HCT116 (cell line): Measurements from ENCODE around the gene SEMA4D. TPM values are rescaled to one million over a fixed set of nuclear protein-coding genes. Genes with fewer than 3 reads are reported as not detected.

Source experiments
- ATAC-seq: fragments of 200-7000 bp; cut with Tn5 transposase; 2 replicates; pipeline ENCODE4 v1.9.1; 2020; ENCODE audit warnings: mild to moderate bottlenecking, moderate library complexity
- BruUV-seq: library from RNA; stranded (reverse); fragments of 400-500 nt; replicated peaks from 2 replicates; lab custom pipeline; 2021; lab: Mats Ljungman, UMichigan
- CTCF ChIA-PET: fragments of 300-600 bp; sonication (Branson Sonifier 250); formaldehyde crosslinking; loops from one replicate; lab custom pipeline; 2021; ENCODE audit warnings: antibody characterized with exemption; lab: Charles Lee
- POLR2A ChIA-PET: fragments of 300-600, 350-600 bp; sonication (Branson Sonifier 250); formaldehyde crosslinking; loops from one replicate; lab custom pipeline; 2021; ENCODE audit warnings: antibody characterized with exemption; lab: Charles Lee
- RAD21 ChIA-PET, 2 experiments: fragments of 300-600 bp; sonication (Branson Sonifier 250); formaldehyde crosslinking; loops; one replicate each; lab custom pipeline; 2023; ENCODE audit warnings: low total read pairs in 2 of 2; ENCODE audit not compliant: uncharacterized antibody in 2 of 2, unreplicated experiment in 2 of 2, low non-redundant PET in 1 of 2; lab: Charles Lee
- DNase-seq: peaks from one replicate; pipeline ENCODE4 v3.0.0-alpha.2; 2010; ENCODE audit warnings: low read depth, low spot score
- H2AFZ ChIP-seq: fragments of 200-600 bp; shearing (Covaris generic), sonication (generic); 2 replicates; pipeline ENCODE4 v1.6.1; 2017; ENCODE audit warnings: low read depth, mixed run types, mixed read lengths, antibody characterized with exemption, low read length; ENCODE audit not compliant: poor library complexity, severe bottlenecking
- H3K27ac ChIP-seq: 2 replicates; pipeline ENCODE4 v1.5.1; 2012; ENCODE audit warnings: low read depth, low read length
- H3K27me3 ChIP-seq: fragments of 200-600 bp; sonication (generic); 2 replicates; pipeline ENCODE4 v1.6.1; 2016; ENCODE audit warnings: mixed run types, low read length, mixed read lengths; ENCODE audit not compliant: insufficient read depth
- H3K36me3 ChIP-seq, 2 experiments: fragments of 200-500 bp in 1 of 2; fragments of 200-600 bp in 1 of 2; sonication (Bioruptor generic) in 1 of 2; sonication (generic) in 1 of 2; 2 replicates each; pipeline versions ENCODE4 v1.5.1 to v1.6.1; 2014 to 2016; ENCODE audit warnings: low read length in 2 of 2, inconsistent platforms in 1 of 2, mixed read lengths in 1 of 2, mixed run types in 1 of 2; ENCODE audit not compliant: insufficient read depth in 2 of 2, control insufficient read depth in 1 of 2
- H3K4me1 ChIP-seq, 2 experiments: fragments of 200-600 bp in 1 of 2; sonication (generic) in 1 of 2; 2 replicates each; pipeline versions ENCODE4 v1.5.1 to v1.6.1; 2012 to 2017; ENCODE audit warnings: low read length in 2 of 2, inconsistent platforms in 1 of 2, mild to moderate bottlenecking in 1 of 2, mixed read lengths in 1 of 2, mixed run types in 1 of 2, moderate library complexity in 1 of 2; ENCODE audit not compliant: insufficient read depth in 2 of 2, control insufficient read depth in 1 of 2
- H3K4me2 ChIP-seq: fragments of 200-600 bp; sonication (generic); 2 replicates; pipeline ENCODE4 v1.6.1; 2017; ENCODE audit warnings: mixed run types, low read length, mixed read lengths
- H3K4me3 ChIP-seq, 2 experiments: fragments of 200-600 bp in 1 of 2; sonication (generic) in 1 of 2; replicated peaks in 1 of 2; 2 replicates each; pipeline ENCODE4 v1.5.1; 2011 to 2016; ENCODE audit warnings: low read length in 2 of 2, control low read depth in 1 of 2, low read depth in 1 of 2, mild to moderate bottlenecking in 1 of 2, mixed read lengths in 1 of 2, mixed run types in 1 of 2
- H3K79me2 ChIP-seq: fragments of 200-600 bp; sonication (generic); 2 replicates; pipeline ENCODE4 v1.6.1; 2017; ENCODE audit warnings: mild to moderate bottlenecking, mixed run types, low read length, moderate library complexity, mixed read lengths; ENCODE audit not compliant: insufficient read depth
- H3K9ac ChIP-seq: fragments of 200-600 bp; sonication (generic); 2 replicates; pipeline ENCODE4 v1.6.1; 2016; ENCODE audit warnings: low read length, mixed read lengths
- H3K9me2 ChIP-seq: fragments of 200-600 bp; sonication (generic), shearing (Covaris generic); 2 replicates; pipeline ENCODE4 v1.6.1; 2017; ENCODE audit warnings: mixed run types, mild to moderate bottlenecking, moderate library complexity; ENCODE audit not compliant: insufficient read depth
- H3K9me3 ChIP-seq, 2 experiments: fragments of 200-500 bp in 1 of 2; fragments of 200-600 bp in 1 of 2; sonication (Bioruptor generic) in 1 of 2; sonication (generic) in 1 of 2; 2 replicates each; pipeline ENCODE4 v1.6.1; 2014 to 2017; ENCODE audit warnings: low read length in 2 of 2, mixed read lengths in 2 of 2, inconsistent platforms in 1 of 2, low read depth in 1 of 2, mild to moderate bottlenecking in 1 of 2, mixed run types in 1 of 2, moderate library complexity in 1 of 2; ENCODE audit not compliant: control insufficient read depth in 1 of 2, insufficient read depth in 1 of 2
- H4K20me1 ChIP-seq: fragments of 200-600 bp; sonication (generic), shearing (Covaris generic); 2 replicates; pipeline ENCODE4 v1.6.1; 2017; ENCODE audit warnings: mixed run types, mild to moderate bottlenecking, moderate library complexity; ENCODE audit not compliant: insufficient read depth
- CEBPB ChIP-seq: IDR thresholded peaks from 2 replicates; pipeline ENCODE4 v1.6.1; 2012; ENCODE audit warnings: low read depth
- EZH2 ChIP-seq: fragments of 200-600 bp; sonication (generic); IDR thresholded peaks from 2 replicates; pipeline ENCODE4 v1.6.1; 2017; ENCODE audit warnings: antibody characterized with exemption, mixed run types
- FOSL1 ChIP-seq: IDR thresholded peaks from 2 replicates; pipeline ENCODE4 v1.6.1; 2012; ENCODE audit warnings: low read depth
- MAX ChIP-seq: IDR thresholded peaks from 2 replicates; pipeline ENCODE4 v1.6.1; 2012
- SRF ChIP-seq: IDR thresholded peaks from 2 replicates; pipeline ENCODE4 v1.6.1; 2012; ENCODE audit warnings: low read depth
- ZBTB33 ChIP-seq: IDR thresholded peaks from 2 replicates; pipeline ENCODE4 v1.6.1; 2011; ENCODE audit warnings: mild to moderate bottlenecking, low read length, moderate library complexity; ENCODE audit not compliant: insufficient replicate concordance; ENCODE audit errors: extremely low read depth
- intact Hi-C: fragments of 100-400 bp; cut with micrococcal nuclease; formaldehyde crosslinking; loops from 2 replicates; pipeline ENCODE4 v1.10.0; 2022
- total RNA-seq: library from RNA; stranded (reverse); gene quantifications from one replicate; pipeline ENCODE4 v1.2.1, GENCODE V29; 2021; ENCODE audit not compliant: unreplicated experiment

SEMA4D gene
- total RNA-seq, 1 experiment from 2014 or later: 32.0 TPM

GRCh38 chr9:89493671-89494070, 4.2 kb downstream of the SEMA4D start (continued):
- TF ChIP-seq ZBTB33 (no peak), SRF (no peak), EZH2 (no peak), CEBPB (no peak)

DNA sequence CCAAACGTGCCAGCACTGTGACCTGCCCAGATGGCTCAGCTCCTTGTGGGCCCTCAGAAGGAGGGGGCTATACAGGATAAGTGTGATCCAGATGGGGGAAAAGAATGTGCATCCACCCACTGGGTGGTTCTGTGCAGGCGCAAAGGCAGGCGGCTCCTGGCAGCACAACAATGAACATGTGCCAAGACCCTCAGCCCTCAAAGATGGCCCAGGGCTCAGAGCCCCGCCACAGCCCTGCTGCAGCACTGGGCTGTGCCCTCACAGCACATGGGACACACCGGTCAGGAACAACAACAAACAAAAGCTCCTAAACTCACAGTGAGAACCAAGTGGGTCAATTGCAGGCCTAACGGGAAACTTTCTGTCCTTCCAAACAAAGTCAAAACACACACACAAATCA, 4.7 kb downstream of the SEMA4D start:
- Histone ChIP-seq H3K9ac (no peak overlapping the region), H2AFZ (no peak overlapping the region), H3K9me3 (no peaks in the 10 kb centered on the region), H3K9me2 (no peaks in the 10 kb centered on the region), H4K20me1 (no peaks in the 10 kb centered on the region), H3K79me2 (peaks cover 53% of the 10 kb centered on the region), H3K36me3 (no peaks in the 10 kb centered on the region), H3K4me3 (no peak overlapping the region), H3K4me2 (no peak overlapping the region), H3K27ac (no peak overlapping the region), H3K4me1 (peaks cover 7 to 9% of the 10 kb centered on the region in 2 experiments), H3K27me3 (no peaks in the 10 kb centered on the region)
- intact Hi-C loops: no loop called here
- DNase-seq: no peak
- BruUV-seq: no TSS peak
- no peak for ATAC-seq
- TF ChIP-seq MAX: no peak
- POLR2A ChIA-PET: no interaction called here
- RAD21 ChIA-PET: no interaction called here
- CTCF ChIA-PET: no interaction called here

DNA sequence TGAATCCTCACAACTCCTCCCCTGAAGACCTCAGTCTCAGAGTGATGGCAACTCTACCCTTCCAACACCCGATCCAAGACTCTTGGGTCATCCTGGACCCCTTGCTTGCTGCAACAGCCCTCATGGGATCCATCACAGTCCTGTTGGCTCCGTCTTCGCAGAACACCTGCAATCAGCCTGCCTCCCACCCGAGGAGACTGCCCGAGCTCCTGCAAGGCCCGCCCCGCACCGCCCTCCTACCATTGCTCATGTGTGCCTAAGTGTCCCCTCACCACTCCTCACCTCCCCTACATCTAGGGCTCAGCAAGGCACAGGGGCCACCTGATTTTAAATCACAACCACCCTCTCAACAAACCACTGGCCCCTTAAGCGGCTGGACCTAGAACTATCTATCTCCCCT, 5.3 kb downstream of the SEMA4D start:
- DNase-seq: no peak
- BruUV-seq: no TSS peak

More for the DNA sequence above, 5.3 kb downstream of the SEMA4D start:
- Histone ChIP-seq H2AFZ (no peak overlapping the region), H3K9ac (no peak overlapping the region), H3K9me3 (no peaks in the 10 kb centered on the region), H3K4me3 (no peak overlapping the region), H4K20me1 (no peaks in the 10 kb centered on the region), H3K4me2 (no peak overlapping the region), H3K27ac (no peak overlapping the region), H3K36me3 (no peaks in the 10 kb centered on the region), H3K79me2 (peaks cover 58% of the 10 kb centered on the region), H3K9me2 (no peaks in the 10 kb centered on the region), H3K4me1 (peaks cover 7% of the 10 kb centered on the region in 2 experiments), H3K27me3 (no peaks in the 10 kb centered on the region)
- intact Hi-C loops: no loop called here
- CTCF ChIA-PET: no interaction called here
- TF ChIP-seq FOSL1: no peak
- no peak for TF ChIP-seq ZBTB33
- ATAC-seq: no peak
- RAD21 ChIA-PET: no interaction called here
- POLR2A ChIA-PET: no interaction called here
